K562 (cell line): Measurements from ENCODE around the gene ATE1. TPM values are rescaled to one million over a fixed set of nuclear protein-coding genes. Genes with fewer than 3 reads are reported as not detected.

Source experiments
- ATAC-seq: fragments of 200-7000 bp; cut with Tn5 transposase; 3 replicates; pipeline ENCODE4 v1.9.1; 2020; ENCODE audit warnings: moderate library complexity
- BruUV-seq: library from RNA; stranded (reverse); fragments of 400-500 nt; replicated peaks from 2 replicates; lab custom pipeline; 2021; lab: Mats Ljungman, UMichigan
- CTCF ChIA-PET: fragments of 300-600 bp; formaldehyde crosslinking; extraction: SDS; loops from one replicate; lab custom pipeline; 2021; ENCODE audit warnings: low intra/inter-chr PET ratio; lab: Yijun Ruan, JAX
- POLR2A ChIA-PET: fragments of 300-600, 350-650 bp; sonication (Branson Sonifier 250); formaldehyde crosslinking; extraction: SDS; loops from one replicate; lab custom pipeline; 2021; ENCODE audit warnings: antibody characterized with exemption, inconsistent platforms; lab: Yijun Ruan, JAX
- DNase-seq, 4 experiments: peaks; one replicate each; pipeline versions ENCODE4 v3.0.0 to v3.0.0-alpha.2; 2011 to 2018; ENCODE audit warnings: low spot score in 3 of 4, mixed read lengths in 3 of 4; ENCODE audit errors: extremely low read depth in 1 of 4
- FAIRE-seq: peaks from 2 replicates; lab custom pipeline; 2011; peaks lifted over from hg19 to GRCh38; lab: Jason Lieb, UNC
- H2AFZ ChIP-seq: 2 replicates; pipeline ENCODE4 v1.6.0; 2011; ENCODE audit warnings: low read depth, low read length, control low read depth, inconsistent platforms
- H3K27ac ChIP-seq: fragments of 200-600 bp; 3 replicates; pipeline ENCODE4 v1.8.0; 2011; ENCODE audit warnings: low read depth, mild to moderate bottlenecking, control low read depth, inconsistent platforms, low read length, moderate library complexity, mixed read lengths; ENCODE audit errors: extremely low read depth
- H3K27me3 ChIP-seq, 2 experiments: fragments of 300-600 bp in 1 of 2; 2 replicates in 1 of 2; 3 replicates in 1 of 2; pipeline versions ENCODE4 v1.6.0 to v1.8.0; 2011; ENCODE audit warnings: inconsistent platforms in 2 of 2, low read length in 2 of 2, mild to moderate bottlenecking in 1 of 2, mixed read lengths in 1 of 2, moderate library complexity in 1 of 2; ENCODE audit not compliant: control insufficient read depth in 2 of 2, insufficient read depth in 2 of 2
- H3K36me3 ChIP-seq: fragments of 300-600 bp; 3 replicates; pipeline ENCODE4 v1.8.0; 2011; ENCODE audit warnings: mild to moderate bottlenecking, low read length, inconsistent platforms; ENCODE audit not compliant: control insufficient read depth, insufficient read depth
- H3K4me1 ChIP-seq, 2 experiments: fragments of 200-600 bp in 1 of 2; replicated peaks in 1 of 2; 2 replicates in 1 of 2; 3 replicates in 1 of 2; pipeline versions ENCODE4 v1.5.1 to v1.8.0; 2011; ENCODE audit warnings: inconsistent platforms in 2 of 2, low read length in 2 of 2, mild to moderate bottlenecking in 1 of 2, mixed read lengths in 1 of 2, moderate library complexity in 1 of 2; ENCODE audit not compliant: control insufficient read depth in 2 of 2, insufficient read depth in 2 of 2
- H3K4me2 ChIP-seq: 2 replicates; pipeline ENCODE4 v1.6.1; 2011; ENCODE audit warnings: low read length, control low read depth, inconsistent platforms, mixed read lengths; ENCODE audit not compliant: insufficient read depth
- H3K4me3 ChIP-seq: fragments of 200-600 bp; sonication (generic), shearing (Covaris generic); 2 replicates; pipeline ENCODE4 v1.5.1; 2016; ENCODE audit warnings: control low read depth, inconsistent platforms
- H3K79me2 ChIP-seq: fragments of 200-600 bp; 3 replicates; pipeline ENCODE4 v1.8.0; 2011; ENCODE audit warnings: low read length, inconsistent platforms; ENCODE audit not compliant: control insufficient read depth, insufficient read depth
- H3K9ac ChIP-seq, 2 experiments: 2 replicates each; pipeline versions ENCODE4 v1.6.0 to v1.6.1; 2011; ENCODE audit warnings: low read depth in 2 of 2, low read length in 2 of 2, control low read depth in 1 of 2, inconsistent platforms in 1 of 2, mild to moderate bottlenecking in 1 of 2, mixed read lengths in 1 of 2; ENCODE audit not compliant: insufficient read depth in 1 of 2
- H3K9me1 ChIP-seq: one replicate; pipeline ENCODE4 v1.6.0; 2011; ENCODE audit warnings: inconsistent platforms, mild to moderate bottlenecking, low read length, moderate library complexity; ENCODE audit not compliant: control insufficient read depth, insufficient read depth
- H3K9me3 ChIP-seq: replicated peaks from 2 replicates; pipeline ENCODE4 v1.5.1; 2011; ENCODE audit warnings: low read depth, low read length, inconsistent platforms; ENCODE audit not compliant: control insufficient read depth, insufficient read depth
- H4K20me1 ChIP-seq: replicated peaks from 2 replicates; pipeline ENCODE4 v1.6.1; 2011; ENCODE audit warnings: low read length, inconsistent platforms, mixed read lengths; ENCODE audit not compliant: control insufficient read depth, insufficient read depth
- CBFA2T3 ChIP-seq: fragments of 450-650 bp; IDR thresholded peaks from 2 replicates; pipeline ENCODE4 v1.6.1; 2017
- KAT2B ChIP-seq: IDR thresholded peaks from one replicate; pipeline ENCODE4 v1.6.1; 2012; ENCODE audit warnings: low read depth, mild to moderate bottlenecking, control low read depth, inconsistent platforms, low read length, moderate library complexity
- KLF16 ChIP-seq: IDR thresholded peaks from 2 replicates; pipeline ENCODE4 v1.6.1; 2016; ENCODE audit warnings: antibody characterized with exemption
- MCM3 ChIP-seq: fragments of 450-650 bp; IDR thresholded peaks from 2 replicates; pipeline ENCODE4 v1.6.1; 2016
- TCFL5 ChIP-seq: fragments of 250-450 bp; sonication (Bioruptor Pico); conservative IDR thresholded peaks from 2 replicates; pipeline ENCODE4 v1.6.1; 2021; ENCODE audit warnings: mild to moderate bottlenecking, moderate library complexity, matching md5 sums
- ZKSCAN3 ChIP-seq: fragments of 250-450 bp; sonication (Bioruptor Pico); IDR thresholded peaks from 2 replicates; pipeline ENCODE4 v1.4.0; 2020
- ZNF354B ChIP-seq: fragments of 250-450 bp; sonication (Bioruptor Pico); IDR thresholded peaks from 2 replicates; pipeline ENCODE4 v1.4.0; 2020
- WGBS: fragments of 100-300 bp; shearing (Covaris generic); methylation state at CpG from one replicate; pipeline ENCODE4 v1.1.6; 2016; ENCODE audit warnings: low coverage, mixed read lengths; ENCODE audit not compliant: insufficient coverage; ENCODE audit errors: missing lambda C conversion rate; 5-methylcytosine and 5-hydroxymethylcytosine counted together
- in situ Hi-C: fragments of 300-500 bp; cut with MboI; formaldehyde crosslinking; loops from 4 replicates; pipeline ENCODE4 v1.15.0; 2018; ENCODE audit warnings: inconsistent platforms, mixed read lengths
- intact Hi-C: fragments of 100-400 bp; cut with micrococcal nuclease; formaldehyde crosslinking; loops from 2 replicates; pipeline ENCODE4 v1.14.2; 2022
- polyA plus RNA-seq, 8 experiments: library from polyadenylated mRNA; depleted of rRNA in 4 of 8; stranded (reverse) in 5 of 8; unstranded in 3 of 8; fragments of >200 nt; fragmentation: Nextera tagmentation in 2 of 8; fragmentation: Illumina TruSeq in 1 of 8; extraction: Ambion mirVana in 2 of 8; extraction: Trizol in 1 of 8; gene quantifications; 2 replicates each; pipeline versions ENCODE4 v1.2.1 to v1.2.3, GENCODE V29; 2011 to 2014; ENCODE audit warnings: inconsistent platforms in 1 of 8, missing spikeins in 1 of 8
- total RNA-seq, 7 experiments: library from RNA; depleted of rRNA in 6 of 7; stranded (reverse); fragments of >200 nt in 6 of 7; fragmentation: Illumina TruSeq in 2 of 7; extraction: Trizol in 2 of 7; gene quantifications; 2 replicates each; pipeline versions ENCODE4 v1.2.1 to v1.2.3, GENCODE V29; 2011 to 2021; ENCODE audit warnings: low replicate concordance in 1 of 7
- TF ChIP-seq, protein P1 (sequence below): fragments of 450-650 bp; IDR thresholded peaks from 2 replicates; pipeline ENCODE4 v1.6.1; 2016

The ATE1 gene
- total and polyA plus RNA-seq, 9 of the 15 experiments (the other 6 are each of a cell fraction or from before 2014, with no cell fraction given), result 3.0 to 14.2 (median 8.8) TPM

DNA sequence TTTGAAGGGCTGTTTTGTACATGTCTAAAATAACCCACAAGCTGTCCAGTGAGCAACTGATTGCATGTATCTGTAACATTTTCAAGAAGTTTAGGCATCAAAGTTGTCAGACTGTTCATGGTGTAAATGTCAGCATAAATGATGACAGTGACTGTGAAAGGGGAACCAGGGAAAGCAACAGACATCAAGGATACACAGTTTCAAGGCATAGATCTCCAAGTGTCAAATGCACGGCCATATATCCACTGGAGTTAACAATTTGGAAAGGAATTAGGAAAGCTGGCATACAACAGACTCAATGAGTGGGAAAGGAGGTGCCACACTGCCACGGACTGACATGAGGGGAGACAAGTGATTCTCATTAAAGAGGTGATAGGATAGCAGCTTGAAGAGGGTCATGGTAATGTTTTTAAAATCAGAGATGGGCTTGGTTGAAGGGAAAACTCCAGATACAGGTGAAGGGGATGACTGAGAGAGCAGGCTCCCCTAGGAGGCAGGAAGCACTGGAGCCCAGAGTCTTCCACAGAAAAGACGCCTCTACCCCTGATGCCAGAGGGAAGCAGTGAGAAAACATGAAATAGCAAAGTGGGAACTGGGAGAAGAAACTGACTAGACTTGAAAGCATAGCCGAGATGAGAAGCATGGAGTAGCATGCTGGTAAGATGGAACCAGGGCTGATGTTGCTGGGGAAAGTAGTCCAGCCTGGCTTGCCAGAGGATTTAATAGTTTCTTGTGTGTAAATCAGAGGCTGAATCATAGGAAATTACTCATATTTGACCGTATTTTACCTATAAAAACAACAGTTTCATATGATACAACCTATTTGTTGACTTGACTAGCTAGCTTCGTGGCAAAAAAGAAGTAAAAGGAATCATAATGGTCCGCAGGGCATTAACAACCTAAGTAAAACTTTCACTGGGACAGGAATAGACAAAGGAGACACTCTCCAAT is 28.6 kb upstream of the ATE1 start:
- H3K27me3 ChIP-seq, result no peaks in the 10 kb centered on the region
- no peak overlapping the region for H3K4me2 ChIP-seq
- no peaks in the 10 kb centered on the region for H3K9me1 ChIP-seq
- H3K9ac ChIP-seq, result no peak overlapping the region
- ChIA-PET CTCF (no interaction called here), POLR2A (no interaction called here)
- WGBS, result 80% methylated on average over 6 of the region's 7 CpGs
- H4K20me1 ChIP-seq, result no peaks in the 10 kb centered on the region
- DNase-seq, result no peak
- no peak overlapping the region for H2AFZ ChIP-seq
- no TSS peak for BruUV-seq
- in situ Hi-C loops, result no loop called here
- ATAC-seq, result no peak
- no peaks in the 10 kb centered on the region for H3K79me2 ChIP-seq
- no peak overlapping the region for H3K4me3 ChIP-seq
- TF ChIP-seq, protein P1, sequence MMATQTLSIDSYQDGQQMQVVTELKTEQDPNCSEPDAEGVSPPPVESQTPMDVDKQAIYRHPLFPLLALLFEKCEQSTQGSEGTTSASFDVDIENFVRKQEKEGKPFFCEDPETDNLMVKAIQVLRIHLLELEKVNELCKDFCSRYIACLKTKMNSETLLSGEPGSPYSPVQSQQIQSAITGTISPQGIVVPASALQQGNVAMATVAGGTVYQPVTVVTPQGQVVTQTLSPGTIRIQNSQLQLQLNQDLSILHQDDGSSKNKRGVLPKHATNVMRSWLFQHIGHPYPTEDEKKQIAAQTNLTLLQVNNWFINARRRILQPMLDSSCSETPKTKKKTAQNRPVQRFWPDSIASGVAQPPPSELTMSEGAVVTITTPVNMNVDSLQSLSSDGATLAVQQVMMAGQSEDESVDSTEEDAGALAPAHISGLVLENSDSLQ, result no peak
- no peak for TF ChIP-seq ZNF354B (CRISPR knock-in tag)
- TF ChIP-seq TCFL5 (CRISPR knock-in tag), result no peak
- TF ChIP-seq MCM3, result no peak
- no peak for TF ChIP-seq ZKSCAN3
- no peak for TF ChIP-seq KLF16
- TF ChIP-seq KAT2B, result no peak
- TF ChIP-seq CBFA2T3, result no peak
- TF ChIP-seq, all 486 proteins: peak for 0
- FAIRE-seq, result no peak
- Histone ChIP-seq H3K4me1 (no peaks in the 10 kb centered on the region), H3K36me3 (peaks cover 25% of the 10 kb centered on the region; the same call in 1 of the 3 replicates), H3K9me3 (no peaks in the 10 kb centered on the region), H3K27ac (no peak overlapping the region)
- intact Hi-C loops, result no loop called here
